T1000 (cell line): ENCODE data around the gene ALG10B.

Experiments used
- DNase-seq: peaks from one replicate; lab custom pipeline; 2025; ENCODE audit warnings: mixed read lengths; lab: John Stamatoyannopoulos, UW

The ALG10B gene

GRCh38 chr12:38374751-38375150, 58.2 kb downstream of the ALG10B start:
- DNase-seq: no peak
